ENCODE data around the gene ARID4A. TPM values are rescaled to one million over a fixed set of nuclear protein-coding genes. Genes with fewer than 3 reads are reported as not detected.
A peak's percentile ranks its signal among the peaks of the same experiment; 100 is the strongest.
"Not testable (repeated sequence)": the region's sequence is repeated elsewhere in the genome, so short reads cannot be mapped to it uniquely, and the experiment has no call there.

The ARID4A gene
- total RNA-seq (10 to 100 TPM; 21.5 to 49.3 TPM), polyA plus RNA-seq (1 to 10 TPM; 7.3 to 8.9 TPM)
- long read RNA-seq, donor 1, partial matches to known transcripts = 101 of 107 reads
- long read RNA-seq, donor 1, other reads (novel, unspliced or antisense) = 6 of 107 reads
- long read RNA-seq, donor 2, partial matches to known transcripts = 5 of 5 reads
- long read RNA-seq, donor 2, other reads (novel, unspliced or antisense) = 0 of 5 reads
- long read RNA-seq, donor 3, partial matches to known transcripts = 0 of 2 reads
- long read RNA-seq, donor 3, other reads (novel, unspliced or antisense) = 0 of 2 reads
- long read RNA-seq, donor 4, partial matches to known transcripts = 0 of 1 reads
- long read RNA-seq, donor 4, other reads (novel, unspliced or antisense) = 0 of 1 reads
- long read RNA-seq, donor 5, partial matches to known transcripts = 28 of 29 reads
- long read RNA-seq, donor 5, other reads (novel, unspliced or antisense) = 0 of 29 reads

GRCh38 chr14:58298477-58299400 lies at the start of gene ARID4A:
Gene ARID4A, plus strand, starts transcription at chr14:58298555. Its CDS starts 1,300 bp downstream, at chr14:58299855.
- peak; percentile 22 for ATAC-seq (ENCODE audit: insufficient read depth, low FRiP score)
- no peak for TF ChIP-seq CTCF (IDR thresholded peaks at IDR 0.05; ENCODE audit: control extremely low read depth, extremely low read depth)
- peak within 1 kb of the TSS; percentile 99 for H3K4me3 ChIP-seq
- peak within 1 kb of the TSS; percentile 89 to 98 for H3K9ac ChIP-seq (ENCODE audit: insufficient read depth in 1 of 2, low read length in 2 of 2)
- 0 to 1% methylated on average over 49 to 78 of the region's 79 CpGs for WGBS, 2 donors
- DNase-seq = peak; percentile 66 to 70 (median 67)
- peaks cover 0 to 4% (median 0%) of the 10 kb centered on the region in 4 donors for H3K9me3 ChIP-seq (ENCODE audit: control insufficient read depth in 4 of 4, insufficient read depth in 3 of 4, low read length in 3 of 4)
- peaks cover 3 to 38% (median 18%) of the 10 kb centered on the region in 4 donors for H3K36me3 ChIP-seq (ENCODE audit: control insufficient read depth in 4 of 4, insufficient read depth in 4 of 4, low read length in 4 of 4)
- H3K27ac ChIP-seq (ENCODE audit: low read depth in 1 of 2, low read length in 1 of 2) = peak within 1 kb of the TSS; percentile 98 to 100
- H3K27me3 ChIP-seq (ENCODE audit: control insufficient read depth in 3 of 3, insufficient read depth in 3 of 3, low read length in 2 of 3) = no peaks in the 10 kb centered on the region
- H3K4me1 ChIP-seq (ENCODE audit: control insufficient read depth in 5 of 5, insufficient read depth in 5 of 5, low read length in 5 of 5) = peaks cover 2 to 28% (median 7%) of the 10 kb centered on the region in 5 donors

- TF ChIP-seq CTCF (IDR thresholded peaks at IDR 0.05; ENCODE audit: control extremely low read depth, extremely low read depth) = no peak
- no peak overlapping the region for H3K27ac ChIP-seq (ENCODE audit: low read depth in 1 of 2, low read length in 1 of 2)
- WGBS, 2 donors = 92 to 93% methylated on average over 8 of the region's 8 CpGs
- H3K36me3 ChIP-seq (ENCODE audit: control insufficient read depth in 4 of 4, insufficient read depth in 4 of 4, low read length in 4 of 4) = peaks cover 3 to 24% (median 21%) of the 10 kb centered on the region in 4 donors
- no peak overlapping the region for H3K4me3 ChIP-seq
- peaks cover 0 to 24% (median 5%) of the 10 kb centered on the region in 5 donors for H3K4me1 ChIP-seq (ENCODE audit: control insufficient read depth in 5 of 5, insufficient read depth in 5 of 5, low read length in 5 of 5)
- H3K9me3 ChIP-seq (ENCODE audit: control insufficient read depth in 4 of 4, insufficient read depth in 3 of 4, low read length in 3 of 4) = no peaks in the 10 kb centered on the region
- no peak overlapping the region for H3K9ac ChIP-seq (ENCODE audit: insufficient read depth in 1 of 2, low read length in 2 of 2)
- ATAC-seq (ENCODE audit: insufficient read depth, low FRiP score) = no peak
- DNase-seq = no peak
- H3K27me3 ChIP-seq (ENCODE audit: control insufficient read depth in 3 of 3, insufficient read depth in 3 of 3, low read length in 2 of 3) = no peaks in the 10 kb centered on the region
Observed at GRCh38 chr14:58249611-58250010, 48.7 kb upstream of the ARID4A start.

GRCh38 chr14:58258156-58258555 lies 40.2 kb upstream of the ARID4A start:
- Histone ChIP-seq H3K4me1 (ENCODE audit: control insufficient read depth in 5 of 5, insufficient read depth in 5 of 5, low read length in 5 of 5) (peaks cover 0 to 2% (median 0%) of the 10 kb centered on the region in 5 donors), H3K9ac (ENCODE audit: insufficient read depth in 1 of 2, low read length in 2 of 2) (no peak overlapping the region), H3K27ac (ENCODE audit: low read depth in 1 of 2, low read length in 1 of 2) (no peak overlapping the region), H3K27me3 (ENCODE audit: control insufficient read depth in 3 of 3, insufficient read depth in 3 of 3, low read length in 2 of 3) (no peaks in the 10 kb centered on the region), H3K9me3 (ENCODE audit: control insufficient read depth in 4 of 4, insufficient read depth in 3 of 4, low read length in 3 of 4) (no peaks in the 10 kb centered on the region), H3K36me3 (ENCODE audit: control insufficient read depth in 4 of 4, insufficient read depth in 4 of 4, low read length in 4 of 4) (peaks cover 17 to 40% (median 38%) of the 10 kb centered on the region in 4 donors), H3K4me3 (no peak overlapping the region)
- WGBS, 2 donors = 87 to 89% methylated on average over 4 of the region's 4 CpGs
- DNase-seq (no peak), ATAC-seq (ENCODE audit: insufficient read depth, low FRiP score) (peak; percentile 50)
- TF ChIP-seq CTCF (IDR thresholded peaks at IDR 0.05; ENCODE audit: control extremely low read depth, extremely low read depth) = no peak

- 95 to 96% methylated on average over 10 of the region's 10 CpGs for WGBS, 2 donors
- not testable (repeated sequence) for DNase-seq; ATAC-seq (ENCODE audit: insufficient read depth, low FRiP score); H3K4me1 ChIP-seq (ENCODE audit: control insufficient read depth in 5 of 5, insufficient read depth in 5 of 5, low read length in 5 of 5); H3K27ac ChIP-seq (ENCODE audit: low read depth in 1 of 2, low read length in 1 of 2); H3K9ac ChIP-seq (ENCODE audit: insufficient read depth in 1 of 2, low read length in 2 of 2); H3K4me3 ChIP-seq; H3K27me3 ChIP-seq (ENCODE audit: control insufficient read depth in 3 of 3, insufficient read depth in 3 of 3, low read length in 2 of 3); H3K9me3 ChIP-seq (ENCODE audit: control insufficient read depth in 4 of 4, insufficient read depth in 3 of 4, low read length in 3 of 4)
- H3K36me3 ChIP-seq (ENCODE audit: control insufficient read depth in 4 of 4, insufficient read depth in 4 of 4, low read length in 4 of 4) = peaks cover 20 to 64% (median 40%) of the 10 kb centered on the region in 4 donors
Observed at GRCh38 chr14:58262005-58262404, 36.4 kb upstream of the ARID4A start.

All from lung (tissue), 16 donors.